ENCODE results near the gene TCF4.

- TF ChIP-seq JUNB (IDR thresholded peaks at IDR 0.05; ENCODE audit: unreplicated experiment) (no peak), CTCF (conservative IDR thresholded peaks at IDR 0.05; ENCODE audit: low read depth in 2 of 2) (no peak), EZH2 (IDR thresholded peaks at IDR 0.05; ENCODE audit: low read depth, unreplicated experiment) (no peak), REST (IDR thresholded peaks at IDR 0.05; ENCODE audit: unreplicated experiment) (no peak), CREB1 (CRISPR knock-in tag; IDR thresholded peaks at IDR 0.05; ENCODE audit: low read depth) (no peak), EZH2phosphoT487 (IDR thresholded peaks at IDR 0.05; ENCODE audit: unreplicated experiment) (no peak), POLR2AphosphoS5 (IDR thresholded peaks at IDR 0.05; ENCODE audit: low read depth) (no peak)
Measured at GRCh38 chr18:55233857-55234256, 354.1 kb downstream of the TCF4 start.

All from GM23338 (cell line).